NK-92 (cell line): Measurements from ENCODE around the gene HPS4.
"Not testable (repeated sequence)": the region's sequence is repeated elsewhere in the genome, so short reads cannot be mapped to it uniquely, and the experiment has no call there.

Source experiments
- DNase-seq: peaks from one replicate; lab custom pipeline; 2025; ENCODE audit not compliant: unreplicated experiment; lab: John Stamatoyannopoulos, UW

The HPS4 gene

GRCh38 chr22:26483439-26484359, at the start of gene HPS4, which contains the start of gene SRRD:
HPS4 (minus strand) TSS chr22:26483783; CDS start chr22:26481762, 2,021 bp downstream.
SRRD (plus strand) TSS chr22:26483877; CDS start chr22:26483891, 14 bp downstream.
- peak; percentile 28 for DNase-seq

GRCh38 chr22:26529345-26529744, 45.8 kb upstream of the HPS4 start:
- DNase-seq = no peak

- not testable (repeated sequence) for DNase-seq
Observed at GRCh38 chr22:26528518-26528917, 44.9 kb upstream of the HPS4 start.

- no peak for DNase-seq
Observed at GRCh38 chr22:26527574-26528465, 44.2 kb upstream of the HPS4 start.

GRCh38 chr22:26527167-26527566, 43.6 kb upstream of the HPS4 start:
- no peak for DNase-seq

- no peak for DNase-seq
Observed at GRCh38 chr22:26525946-26526564, 42.5 kb upstream of the HPS4 start.

- no peak for DNase-seq
Observed at GRCh38 chr22:26524870-26525269, 41.3 kb upstream of the HPS4 start.

GRCh38 chr22:26522592-26522991, 39.0 kb upstream of the HPS4 start:
- DNase-seq = no peak

- no peak for DNase-seq
Observed at GRCh38 chr22:26522012-26522411, 38.4 kb upstream of the HPS4 start.

- no peak for DNase-seq
Observed at GRCh38 chr22:26517429-26517828, 33.8 kb upstream of the HPS4 start.

- no peak for DNase-seq
Observed at GRCh38 chr22:26516503-26516902, 32.9 kb upstream of the HPS4 start.

GRCh38 chr22:26515931-26516330, 32.3 kb upstream of the HPS4 start:
- no peak for DNase-seq

- no peak for DNase-seq
Observed at GRCh38 chr22:26514419-26515161, 31.0 kb upstream of the HPS4 start.

- no peak for DNase-seq
Observed at GRCh38 chr22:26513838-26514237, 30.3 kb upstream of the HPS4 start.

GRCh38 chr22:26512149-26512793, 28.7 kb upstream of the HPS4 start, which contains the start of gene TFIP11:
TFIP11 (minus strand) TSS chr22:26512473; CDS start chr22:26510272, 2,201 bp downstream.
- DNase-seq = peak; percentile 22

GRCh38 chr22:26508148-26508547, 24.6 kb upstream of the HPS4 start:
- no peak for DNase-seq

GRCh38 chr22:26503758-26504157, 20.2 kb upstream of the HPS4 start:
- no peak for DNase-seq

- no peak for DNase-seq
Observed at GRCh38 chr22:26502688-26503561, 19.3 kb upstream of the HPS4 start.

GRCh38 chr22:26501996-26502395, 18.4 kb upstream of the HPS4 start:
- DNase-seq = no peak
